ENCODE measurements around the gene FAM50A.

FAM50A gene

GRCh38 chrX:154466907-154467306 lies 23.0 kb downstream of the FAM50A start:
- no peak for DNase-seq

DNA sequence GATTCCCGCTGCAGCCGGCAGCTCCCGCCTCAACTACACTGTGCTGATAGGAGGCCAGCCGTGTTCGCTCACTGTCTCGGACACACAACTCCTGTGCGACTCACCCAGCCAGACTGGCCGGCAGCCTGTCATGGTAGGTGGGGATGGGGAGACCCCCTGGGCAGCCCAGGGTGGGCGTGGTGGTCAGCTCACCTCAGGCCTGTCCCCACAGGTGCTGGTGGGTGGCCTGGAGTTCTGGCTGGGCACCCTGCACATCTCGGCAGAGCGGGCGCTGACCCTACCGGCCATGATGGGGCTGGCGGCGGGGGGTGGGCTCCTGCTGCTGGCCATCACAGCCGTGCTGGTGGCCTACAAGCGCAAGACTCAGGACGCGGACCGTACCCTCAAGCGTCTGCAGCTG lies 23.6 kb downstream of the FAM50A start:
- no peak for DNase-seq

GRCh38 chrX:154468217-154468616 lies 24.3 kb downstream of the FAM50A start:
- DNase-seq, result no peak

- no peak for DNase-seq
Observed at GRCh38 chrX:154469114-154469513, 25.2 kb downstream of the FAM50A start.

DNA sequence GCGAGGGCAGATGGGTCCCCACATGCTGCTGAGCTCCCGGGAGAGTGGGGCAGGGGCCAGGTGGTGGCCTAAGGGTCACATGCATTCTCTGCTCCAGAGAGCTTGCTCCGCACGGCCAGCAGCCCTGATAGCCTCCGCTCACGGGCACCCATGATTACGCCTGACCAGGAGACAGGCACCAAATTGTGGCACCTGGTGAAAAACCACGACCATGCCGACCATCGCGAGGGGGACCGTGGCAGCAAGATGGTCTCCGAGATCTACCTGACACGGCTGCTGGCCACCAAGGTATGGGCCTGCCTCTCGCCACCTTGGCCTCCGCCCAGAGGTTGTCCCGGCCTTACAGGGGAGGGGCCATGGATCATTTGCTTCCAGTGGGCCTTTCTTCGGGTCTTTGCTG lies 25.9 kb downstream of the FAM50A start:
- no peak for DNase-seq

- DNase-seq, result no peak
Observed at GRCh38 chrX:154470434-154470833, 26.5 kb downstream of the FAM50A start.

DNA sequence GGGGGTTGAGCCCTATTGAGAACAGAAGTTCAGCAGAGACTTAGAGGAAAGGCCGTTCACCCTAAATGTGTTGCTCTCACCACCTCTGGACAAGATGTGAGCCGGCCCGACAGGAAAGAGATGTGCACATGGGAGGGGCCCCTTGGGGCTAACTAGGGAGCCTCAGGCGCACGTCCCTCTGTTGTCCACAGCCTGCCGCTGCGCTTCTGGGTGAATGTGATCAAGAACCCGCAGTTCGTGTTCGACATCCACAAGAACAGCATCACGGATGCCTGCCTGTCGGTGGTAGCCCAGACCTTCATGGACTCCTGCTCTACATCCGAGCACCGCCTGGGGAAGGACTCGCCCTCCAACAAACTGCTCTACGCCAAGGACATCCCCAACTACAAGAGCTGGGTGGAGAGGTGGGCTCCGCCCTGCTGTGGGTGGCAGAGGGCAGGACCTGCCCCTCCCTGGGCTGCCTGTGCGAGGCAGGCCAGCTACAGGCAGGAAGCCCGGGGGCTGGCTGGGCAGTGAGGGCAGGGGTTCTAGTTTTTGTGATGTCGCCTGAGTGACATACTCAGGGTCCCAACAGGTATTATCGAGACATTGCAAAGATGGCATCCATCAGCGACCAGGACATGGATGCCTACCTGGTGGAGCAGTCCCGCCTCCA lies 27.1 kb downstream of the FAM50A start:
- DNase-seq, result no peak

DNA sequence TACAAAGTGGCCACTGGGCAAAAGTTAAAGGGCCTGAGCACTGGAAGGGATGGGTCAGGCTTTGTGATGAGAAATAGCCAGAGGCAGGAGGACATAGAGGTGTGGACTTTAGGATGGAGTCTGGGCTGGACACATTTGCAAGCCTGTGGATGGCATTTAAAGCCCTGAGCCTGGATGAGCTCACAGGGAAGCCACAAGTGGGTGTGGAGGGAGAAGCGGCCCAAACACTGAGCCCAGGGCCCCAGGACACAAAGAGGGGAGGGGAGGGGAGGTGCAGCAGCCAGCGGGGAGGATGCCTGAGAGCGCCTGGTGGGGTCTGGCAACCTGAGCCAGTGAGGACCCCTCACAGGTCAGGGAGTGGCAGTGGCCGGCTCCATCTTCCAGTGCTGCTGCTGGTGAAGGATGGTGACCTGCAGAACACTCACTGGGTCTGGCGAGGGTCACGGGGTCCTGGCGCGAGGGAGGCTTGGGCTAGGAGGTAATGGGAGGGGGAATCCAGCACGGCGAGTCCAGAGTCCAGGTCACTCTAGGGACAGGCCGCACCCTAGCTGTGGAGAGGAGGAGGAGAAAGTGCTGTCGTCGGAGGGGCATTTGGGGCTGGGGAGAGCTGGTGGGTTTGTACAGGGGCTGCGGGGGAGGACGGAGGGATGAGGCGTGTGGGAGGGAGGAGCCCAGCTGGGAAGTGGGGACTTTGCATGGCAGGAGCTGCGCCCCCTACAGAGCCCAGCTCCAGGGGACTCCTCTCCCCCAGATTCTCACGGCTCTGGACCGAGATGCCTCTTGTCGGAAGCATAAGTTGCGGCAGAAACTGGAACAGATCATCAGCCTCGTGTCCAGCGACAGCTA lies 28.1 kb downstream of the FAM50A start:
- no peak for DNase-seq

DNA sequence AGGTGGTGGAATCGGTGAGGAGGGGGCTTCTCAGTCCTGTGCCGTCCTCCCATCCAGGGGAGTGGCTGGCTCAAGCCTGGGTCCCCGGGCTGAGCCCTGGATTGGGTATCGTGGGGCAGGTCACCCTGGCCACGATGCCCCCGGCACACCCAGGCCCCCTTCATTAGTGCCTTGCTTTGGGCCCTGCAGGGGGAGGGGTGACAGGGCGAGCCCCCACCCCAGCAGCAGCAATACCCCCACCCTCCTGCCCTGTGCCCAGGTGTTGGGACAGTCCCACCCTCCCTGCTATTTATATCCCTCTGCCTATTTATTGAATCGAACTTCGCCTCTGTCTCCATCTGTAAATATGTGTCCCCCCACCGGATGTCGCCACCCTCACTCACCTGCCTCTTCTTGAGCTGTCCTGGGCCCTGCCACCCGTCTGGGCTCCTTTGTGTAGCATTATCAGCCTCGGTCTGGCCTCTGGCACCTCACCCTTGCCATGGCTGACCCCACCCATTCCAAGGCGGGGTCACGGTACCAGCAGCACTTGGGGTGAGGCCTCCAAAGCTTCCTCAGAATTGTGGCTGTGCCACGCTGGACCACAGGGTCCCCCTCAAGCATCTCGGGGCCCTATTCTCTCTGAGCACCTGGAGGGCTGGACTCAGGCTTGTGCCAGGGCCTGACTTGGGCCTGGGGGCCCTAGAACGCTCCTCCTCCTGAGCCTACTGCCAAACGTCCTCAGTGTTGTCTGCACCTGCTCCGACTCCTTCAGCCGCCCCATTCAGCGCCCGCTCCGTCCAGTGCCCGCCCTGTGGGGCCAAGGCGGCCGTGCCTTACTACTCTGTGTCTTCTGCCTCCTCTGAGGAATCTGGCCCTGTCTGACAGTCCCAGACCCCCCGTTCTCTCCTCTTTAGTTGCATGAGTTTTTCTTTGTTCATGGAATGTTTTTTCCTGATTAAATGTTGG lies 29.0 kb downstream of the FAM50A start:
- DNase-seq, result no peak

DNA sequence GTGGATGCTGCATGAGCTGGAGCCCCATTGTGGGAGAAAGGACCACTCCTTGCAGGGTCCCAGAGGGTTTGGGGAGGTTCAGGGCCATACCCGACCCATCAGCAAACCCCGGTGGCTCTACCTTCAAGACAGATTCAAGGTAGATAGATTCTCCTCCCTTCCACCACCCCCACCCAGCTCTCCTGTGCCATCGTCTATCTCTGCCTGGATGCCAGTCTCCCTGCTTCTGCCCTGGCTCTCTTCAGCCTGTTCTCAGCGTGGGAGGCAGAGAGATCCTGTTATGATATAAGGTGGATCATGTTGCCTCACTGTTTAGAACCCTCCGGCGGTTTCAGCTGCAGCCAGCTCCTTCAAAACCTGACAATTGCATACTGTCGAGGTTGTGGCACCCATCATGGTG lies 29.7 kb downstream of the FAM50A start:
- no peak for DNase-seq

DNA sequence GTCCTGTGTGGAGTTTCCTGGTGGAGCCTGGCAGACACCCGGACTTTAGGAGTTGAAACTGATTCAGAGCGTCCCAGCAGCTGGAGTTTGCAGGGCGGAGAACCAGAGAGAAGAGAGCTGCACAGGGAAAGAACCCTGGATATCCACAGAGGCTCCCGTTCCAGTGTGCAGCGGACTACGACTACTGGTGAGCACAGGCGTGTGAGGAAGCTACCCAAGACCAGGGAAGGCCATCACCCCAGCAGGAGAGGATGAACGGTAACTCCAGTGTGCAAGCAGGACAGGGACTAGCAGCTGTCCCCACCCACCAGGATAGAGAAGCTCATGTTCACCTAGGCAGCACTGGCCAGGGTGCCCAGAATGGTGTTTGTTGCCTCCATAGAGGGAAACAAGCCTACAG lies 32.9 kb downstream of the FAM50A start:
- no peak for DNase-seq

GRCh38 chrX:154477891-154478477 lies 34.0 kb downstream of the FAM50A start:
- DNase-seq, result no peak

DNA sequence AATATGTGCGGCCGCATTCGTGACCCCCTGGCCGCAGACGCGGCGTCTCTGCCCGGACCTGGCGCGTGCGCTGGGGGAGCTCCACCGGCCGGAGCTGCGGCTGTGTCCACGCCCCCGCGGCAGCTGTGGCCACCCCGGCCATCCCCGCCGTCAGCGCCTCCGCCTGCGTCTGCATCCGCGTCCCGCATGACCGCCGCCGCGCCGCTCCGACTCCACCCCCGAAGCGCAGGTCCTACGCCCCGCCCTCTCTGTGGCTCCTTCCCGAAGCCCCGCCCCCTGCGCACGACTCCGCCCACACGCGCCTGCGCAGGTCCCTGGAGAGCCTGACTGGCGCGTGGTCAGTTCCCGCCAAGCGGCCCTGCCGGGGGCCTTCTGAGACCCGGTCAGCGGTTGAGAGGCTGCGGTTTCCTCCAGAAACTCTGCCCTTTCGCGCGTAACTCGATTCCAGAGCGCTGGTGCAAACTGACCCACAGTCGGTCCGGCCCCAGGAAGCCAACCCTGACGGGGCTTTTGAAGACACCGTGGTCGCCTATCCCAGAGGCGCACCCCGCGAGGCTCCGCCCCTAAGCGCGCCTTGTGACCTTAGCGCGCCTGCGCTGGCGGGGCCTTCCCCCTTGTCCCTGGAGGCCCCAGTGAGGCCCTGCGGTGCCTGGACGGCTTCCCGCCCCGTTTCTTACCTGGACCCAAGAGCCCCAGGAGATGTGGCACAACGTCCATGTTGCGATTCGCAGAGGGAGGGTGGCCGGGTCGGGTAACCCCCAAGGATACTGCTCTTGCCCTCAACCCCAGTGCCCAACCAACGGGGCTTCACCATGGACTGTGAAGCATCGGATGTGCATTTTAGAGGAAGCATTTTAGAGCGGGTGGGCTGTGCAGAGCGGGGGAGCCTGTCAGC lies 35.0 kb downstream of the FAM50A start, which contains the start of gene LAGE3:
LAGE3 (minus strand) TSS at position 554 of the 895 bp plus-strand sequence; CDS start at position 188, 366 bp downstream.
- DNase-seq, result peak; percentile 96

DNA sequence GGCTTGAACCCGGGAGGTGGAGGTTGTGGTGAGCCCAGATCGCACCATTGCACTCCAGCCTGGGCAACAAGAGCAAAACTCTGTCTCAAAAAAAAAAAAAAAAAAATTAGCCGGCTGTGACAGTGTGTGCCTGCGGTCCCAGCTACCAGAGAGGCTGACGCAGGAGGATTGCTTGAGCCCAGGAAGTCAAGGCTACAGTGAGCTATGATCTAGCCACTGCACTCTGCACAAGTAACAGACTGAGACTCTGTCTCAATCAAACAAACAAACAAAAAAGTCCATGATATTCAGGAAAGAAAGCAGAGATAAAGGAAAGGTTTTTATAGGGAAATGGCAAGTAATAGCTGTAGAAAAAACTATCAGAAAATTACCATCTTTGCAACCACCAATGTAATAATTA lies 37.3 kb downstream of the FAM50A start:
- DNase-seq, result no peak

- DNase-seq, result no peak
Observed at GRCh38 chrX:154481911-154482601, 38.1 kb downstream of the FAM50A start.

- no peak for DNase-seq
Observed at GRCh38 chrX:154482786-154483185, 38.8 kb downstream of the FAM50A start.

DNA sequence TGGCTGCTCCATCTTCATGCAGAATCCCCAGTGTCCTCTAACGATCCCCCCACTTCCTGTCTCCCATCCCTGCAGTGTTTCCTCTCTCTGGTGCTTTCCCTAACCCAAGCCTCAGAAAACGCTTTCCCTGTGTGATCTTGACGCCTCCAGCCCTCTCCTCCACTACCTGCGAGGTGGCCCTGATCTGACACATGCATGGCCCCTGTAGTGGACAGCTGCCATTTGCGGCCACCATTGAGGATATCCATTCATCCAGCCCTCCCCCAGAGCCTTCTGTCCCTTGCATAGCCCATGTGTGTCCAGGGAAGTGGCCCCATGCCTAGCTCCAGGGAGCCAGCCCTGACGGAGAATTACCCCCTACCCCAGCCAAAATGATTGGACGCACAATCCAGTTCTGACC lies 39.4 kb downstream of the FAM50A start:
- no peak for DNase-seq

GRCh38 chrX:154484255-154485149 lies 40.6 kb downstream of the FAM50A start:
- no peak for DNase-seq

DNA sequence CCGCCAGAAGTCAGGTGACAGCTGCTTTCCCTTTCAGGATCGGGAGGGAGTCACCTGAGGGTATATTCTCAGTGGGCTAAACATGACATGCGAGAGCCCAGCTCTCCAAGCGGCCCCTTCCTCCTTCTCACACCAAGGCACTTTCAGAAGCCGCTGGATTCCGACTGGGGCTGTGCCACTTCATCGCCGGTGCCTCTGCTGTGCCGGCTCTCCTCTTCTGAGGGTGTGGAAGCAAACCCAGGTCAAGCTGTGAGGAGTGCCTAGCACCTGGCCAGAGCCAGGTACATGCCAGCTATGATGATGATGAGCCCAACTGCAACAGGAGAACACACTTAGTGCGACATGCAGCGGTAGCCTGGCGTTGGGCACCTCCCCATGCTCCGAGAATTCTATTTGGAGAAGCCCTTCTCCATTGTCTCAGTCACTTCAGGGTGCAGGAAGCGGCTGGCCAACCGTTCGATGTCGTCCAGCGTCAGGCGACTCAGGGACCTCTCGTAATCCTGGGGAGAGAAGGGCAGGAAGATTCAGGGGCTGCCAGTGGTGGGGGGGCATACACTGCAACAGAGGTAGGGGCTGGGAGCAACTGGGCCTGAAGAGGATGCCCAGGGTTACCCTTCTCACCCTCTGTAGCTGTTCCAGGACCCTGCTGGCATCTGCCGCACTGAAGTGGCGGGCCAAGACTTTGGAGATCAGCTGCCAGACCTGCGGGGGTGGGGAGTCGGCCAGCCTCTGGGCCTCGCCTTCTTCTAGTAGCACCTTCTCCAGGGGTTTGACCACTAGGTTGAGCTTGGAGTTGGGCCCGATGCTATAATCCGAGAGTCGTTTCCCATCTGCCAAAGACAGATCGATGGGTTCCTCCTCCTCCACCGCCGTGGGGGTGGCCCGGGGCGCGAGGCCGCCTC lies 41.5 kb downstream of the FAM50A start:
- no peak for DNase-seq

Data from activated T-cell treated with anti-CD3 and anti-CD28 coated beads, Interleukin-2, amount 50 U/mL, for 1 hour (primary cell).